Hepatocyte (in vitro differentiated cells): ENCODE data around the gene S100A16.

Source experiments
- CTCF ChIP-seq: fragments of 200-600 bp; sonication (generic); IDR thresholded peaks from 2 replicates; pipeline ENCODE4 v1.5.1; 2016; ENCODE audit warnings: antibody characterized with exemption, mild to moderate bottlenecking; ENCODE audit not compliant: poor library complexity
- EZH2phosphoT487 ChIP-seq: fragments of 200-600 bp; sonication (generic); IDR thresholded peaks from one replicate; pipeline ENCODE4 v1.6.1; 2018; ENCODE audit warnings: antibody characterized with exemption, mild to moderate bottlenecking, low read depth, moderate library complexity; ENCODE audit not compliant: unreplicated experiment, severe bottlenecking

- TF ChIP-seq CTCF (no peak), EZH2phosphoT487 (no peak)
Measured at GRCh38 chr1:153614189-153614900, 1.4 kb upstream of the S100A16 start.
